ENCODE data around the gene S100A13.
"Not testable (repeated sequence)": the region's sequence is repeated elsewhere in the genome, so short reads cannot be mapped to it uniquely, and the experiment has no call there.

S100A13 gene

DNA sequence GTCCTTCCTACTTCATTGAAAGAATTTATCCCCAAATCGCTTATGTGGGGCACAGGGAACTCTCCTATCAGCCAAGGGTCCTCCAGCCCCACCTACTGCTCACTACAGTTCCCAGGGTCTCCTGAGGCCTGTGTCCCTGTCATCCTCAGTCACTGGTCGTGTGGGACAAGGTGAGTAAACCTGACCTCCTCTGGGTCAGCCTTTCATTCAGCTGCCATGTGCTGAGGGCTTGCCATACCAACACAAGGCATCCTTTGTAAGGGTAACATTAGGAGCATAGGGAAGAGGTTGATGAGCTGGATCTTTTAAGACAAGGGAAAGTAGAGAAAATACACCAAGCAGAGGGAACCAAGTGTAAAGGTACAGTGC, 20.0 kb upstream of the S100A13 start:
- no peak for DNase-seq

GRCh38 chr1:153646672-153647345, 19.5 kb upstream of the S100A13 start:
- DNase-seq, result no peak

- no peak for DNase-seq
Observed at GRCh38 chr1:153643816-153644215, 16.5 kb upstream of the S100A13 start.

DNA sequence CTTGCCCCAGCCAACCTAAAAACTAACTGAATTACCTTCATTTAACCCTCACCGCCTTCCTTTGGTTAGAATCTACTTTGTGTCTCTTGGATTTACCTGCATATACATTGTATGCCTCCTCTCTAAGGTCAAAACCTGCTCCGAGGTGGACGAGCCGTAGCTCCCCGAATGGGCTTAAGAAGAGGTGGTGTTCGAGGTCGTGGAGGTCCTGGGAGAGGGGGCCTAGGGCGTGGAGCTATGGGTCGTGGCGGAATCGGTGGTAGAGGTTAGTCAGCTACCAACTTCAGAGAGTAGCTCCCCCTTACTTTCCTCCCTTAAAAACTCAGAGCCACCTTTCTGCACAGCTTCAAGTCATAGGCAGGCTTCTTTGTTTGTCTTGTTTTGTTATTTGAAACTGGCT, 15.8 kb upstream of the S100A13 start:
- DNase-seq, result no peak

DNA sequence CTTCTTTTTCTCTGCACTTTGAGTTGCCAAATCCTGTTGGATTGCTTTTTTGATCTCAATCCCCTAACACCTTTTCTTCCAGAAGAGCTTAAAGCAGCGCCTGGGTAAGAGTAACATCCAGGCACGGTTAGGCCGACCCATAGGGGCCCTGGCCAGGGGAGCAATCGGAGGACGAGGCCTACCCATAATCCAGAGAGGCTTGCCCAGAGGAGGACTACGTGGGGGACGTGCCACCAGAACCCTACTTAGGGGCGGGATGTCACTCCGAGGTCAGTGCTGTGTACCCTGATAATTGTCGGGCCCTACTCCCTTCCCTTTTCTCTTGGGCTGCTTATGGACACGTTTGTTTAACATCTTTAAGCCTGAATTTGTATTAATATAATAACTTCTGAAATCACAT, 14.9 kb upstream of the S100A13 start:
- DNase-seq, result no peak

DNA sequence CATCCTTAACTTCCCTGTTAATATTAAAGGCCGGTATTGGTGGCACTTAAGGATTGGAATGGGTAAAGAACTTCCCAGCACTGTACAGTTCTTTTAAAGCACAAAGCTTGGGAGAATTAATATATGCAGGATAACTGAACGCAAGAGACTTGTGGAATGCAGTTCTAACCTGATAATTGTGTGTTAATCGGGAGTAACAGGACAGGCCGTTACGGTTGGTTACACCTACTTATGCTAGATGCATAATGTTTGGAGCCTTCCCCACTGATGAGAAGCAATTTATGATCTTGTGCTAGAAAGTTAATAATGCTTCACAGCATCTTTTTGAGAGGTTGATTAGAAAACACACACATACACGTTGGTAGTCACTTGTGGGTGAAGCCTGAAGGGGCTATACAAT, 13.6 kb upstream of the S100A13 start:
- DNase-seq, result no peak

DNA sequence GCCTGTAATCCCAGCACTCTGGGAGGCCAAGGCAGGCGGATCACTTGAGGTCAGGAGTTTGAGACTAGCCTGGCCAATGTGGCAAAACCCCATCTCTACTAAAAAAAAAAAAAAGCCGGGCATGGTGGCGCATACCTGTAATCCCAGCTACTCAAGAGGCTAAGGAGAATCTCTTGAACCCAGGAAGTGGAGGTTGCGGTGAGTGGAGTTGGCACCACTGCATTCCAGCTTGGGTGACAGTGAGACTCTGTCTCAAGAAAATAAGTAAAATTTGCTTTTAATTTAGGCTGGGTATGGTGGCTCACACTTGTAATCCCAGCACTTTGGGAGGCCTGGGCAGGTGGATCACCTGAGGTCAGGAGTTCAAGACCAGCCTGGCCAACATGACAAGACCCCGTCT, 12.9 kb upstream of the S100A13 start:
- DNase-seq, result not testable (repeated sequence)

GRCh38 chr1:153639280-153639679, 12.0 kb upstream of the S100A13 start:
- DNase-seq, result no peak

DNA sequence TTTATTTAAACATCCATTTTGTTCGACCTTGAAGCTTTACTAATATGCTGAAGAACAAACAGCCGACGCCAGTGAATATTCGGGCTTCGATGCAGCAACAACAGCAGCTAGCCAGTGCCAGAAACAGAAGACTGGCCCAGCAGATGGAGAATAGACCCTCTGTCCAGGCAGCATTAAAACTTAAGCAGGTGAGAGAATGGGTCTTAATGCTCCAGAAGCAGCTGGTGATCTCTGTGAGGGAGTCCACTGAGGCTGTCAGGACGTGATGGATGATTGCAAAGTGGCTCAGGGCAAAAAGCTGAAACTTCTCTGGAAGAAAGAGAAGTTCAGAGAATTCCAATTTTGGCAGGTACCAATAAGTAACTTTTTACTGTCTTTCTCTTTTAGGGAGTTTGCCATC, 11.0 kb upstream of the S100A13 start:
- DNase-seq, result no peak

DNA sequence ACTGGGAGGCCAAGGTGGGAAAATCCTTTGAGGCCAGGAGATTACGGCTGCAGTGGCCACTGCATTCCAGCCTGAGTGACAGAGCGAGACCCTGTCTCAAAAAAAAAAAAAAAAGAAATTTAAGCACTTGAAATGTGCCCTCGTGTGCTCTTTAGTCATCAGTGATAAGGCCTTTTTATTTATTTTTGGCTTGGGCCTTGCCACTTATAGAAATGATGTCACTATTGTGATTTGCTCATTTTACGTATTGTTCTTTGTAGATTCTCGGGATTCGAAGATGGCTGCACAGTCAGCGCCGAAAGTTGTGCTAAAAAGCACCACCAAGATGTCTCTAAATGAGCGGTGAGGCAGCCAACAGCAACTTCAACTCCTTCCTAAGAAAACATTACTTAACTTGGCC, 9.0 kb upstream of the S100A13 start:
- DNase-seq, result no peak

DNA sequence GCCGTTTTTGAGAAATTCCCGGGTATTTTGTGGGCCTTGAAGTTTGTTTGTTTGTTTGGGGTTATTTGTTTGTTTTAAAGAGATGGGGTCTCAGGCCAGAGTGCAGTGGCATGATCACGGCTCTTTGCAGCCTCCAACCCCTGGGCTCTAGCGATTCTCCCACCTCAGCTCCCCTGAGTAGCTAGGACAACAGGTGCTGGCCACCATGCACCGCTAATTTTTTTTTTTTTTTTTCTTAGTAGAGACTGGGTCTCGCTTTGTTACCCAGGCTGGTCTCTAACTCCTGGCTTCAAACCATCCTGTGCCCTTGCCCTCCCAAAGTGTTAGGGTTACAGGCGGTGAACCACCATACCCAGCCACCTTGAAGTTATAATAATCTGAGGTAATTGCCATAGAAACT, 8.6 kb upstream of the S100A13 start:
- DNase-seq, result no peak

DNA sequence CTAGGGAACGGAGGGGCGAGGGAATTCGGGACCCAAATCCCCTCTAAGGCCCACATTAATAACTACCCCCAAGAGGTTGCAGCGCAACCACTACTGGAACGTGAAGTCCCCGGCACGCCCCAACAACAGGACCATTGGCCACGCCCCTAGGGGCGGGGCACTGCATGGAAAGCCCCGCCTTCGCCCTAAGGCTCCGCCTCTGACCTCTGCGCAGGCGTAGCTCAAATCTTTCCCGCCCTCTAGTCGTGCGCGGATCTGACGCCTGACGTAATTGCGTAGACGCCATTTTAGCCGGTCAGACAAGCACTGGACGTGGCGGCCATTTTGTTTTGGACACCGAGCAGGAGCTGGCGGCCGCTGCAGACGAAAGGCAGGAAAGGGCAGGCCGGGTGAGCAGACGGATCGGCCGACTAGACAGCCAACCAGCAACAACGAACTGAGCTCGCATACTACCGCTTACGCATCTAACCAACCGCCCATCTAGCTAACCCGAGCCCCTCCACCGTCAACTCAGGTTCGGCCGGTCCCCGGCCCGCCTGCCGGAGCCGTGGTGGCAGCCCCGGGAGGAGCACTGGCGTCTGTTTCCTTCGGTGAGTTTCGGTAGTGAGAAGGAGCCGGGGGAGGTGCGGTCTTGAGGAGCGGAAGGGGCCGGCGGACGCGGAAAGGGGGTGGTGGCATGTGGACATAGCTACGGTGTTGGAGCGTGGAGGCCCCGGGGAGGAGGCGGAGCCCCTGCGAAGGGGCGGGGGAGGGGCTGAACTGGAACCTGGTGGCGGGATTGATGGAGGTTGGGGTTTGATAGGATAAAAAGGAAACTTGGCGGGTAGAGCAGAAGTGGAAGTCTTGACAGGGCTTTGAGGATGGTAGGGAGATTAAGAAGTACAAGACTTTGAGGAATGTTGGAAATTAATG, 6.7 kb upstream of the S100A13 start, which contains the start of gene CHTOP:
TSS of gene CHTOP (plus strand) at position 313 of the 912 bp plus-strand sequence. CDS start 2,523 bp downstream, outside the sequence.
- DNase-seq, result peak; percentile 98

DNA sequence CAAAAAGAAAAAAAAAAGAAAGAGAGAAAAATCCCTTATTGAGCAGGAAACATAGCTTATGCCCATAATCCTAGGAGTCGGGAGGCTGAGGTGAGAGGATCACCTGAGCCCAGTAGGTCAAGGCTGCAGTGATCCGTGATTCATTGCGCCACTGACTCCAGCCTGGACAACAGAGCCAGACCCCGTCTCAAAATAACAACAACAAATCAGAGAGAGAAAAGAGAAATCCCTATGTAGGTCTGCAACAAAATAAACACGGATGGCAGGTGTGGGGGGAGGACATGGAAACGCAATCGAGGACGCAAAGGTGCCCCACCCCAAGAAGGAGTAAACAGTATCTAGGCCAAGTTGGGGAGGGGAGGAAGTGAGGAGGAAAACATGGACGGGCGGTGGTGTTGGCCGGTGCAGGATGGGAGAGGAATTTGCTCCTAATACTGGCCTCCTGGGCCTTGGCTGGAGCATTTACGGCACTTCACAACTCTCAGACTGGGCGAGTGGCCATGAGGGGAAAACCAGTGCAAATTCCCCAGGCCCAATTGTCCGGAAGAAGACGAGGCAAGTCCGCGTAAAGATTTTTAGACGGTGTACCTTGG, 6.0 kb upstream of the S100A13 start:
- no peak for DNase-seq

DNA sequence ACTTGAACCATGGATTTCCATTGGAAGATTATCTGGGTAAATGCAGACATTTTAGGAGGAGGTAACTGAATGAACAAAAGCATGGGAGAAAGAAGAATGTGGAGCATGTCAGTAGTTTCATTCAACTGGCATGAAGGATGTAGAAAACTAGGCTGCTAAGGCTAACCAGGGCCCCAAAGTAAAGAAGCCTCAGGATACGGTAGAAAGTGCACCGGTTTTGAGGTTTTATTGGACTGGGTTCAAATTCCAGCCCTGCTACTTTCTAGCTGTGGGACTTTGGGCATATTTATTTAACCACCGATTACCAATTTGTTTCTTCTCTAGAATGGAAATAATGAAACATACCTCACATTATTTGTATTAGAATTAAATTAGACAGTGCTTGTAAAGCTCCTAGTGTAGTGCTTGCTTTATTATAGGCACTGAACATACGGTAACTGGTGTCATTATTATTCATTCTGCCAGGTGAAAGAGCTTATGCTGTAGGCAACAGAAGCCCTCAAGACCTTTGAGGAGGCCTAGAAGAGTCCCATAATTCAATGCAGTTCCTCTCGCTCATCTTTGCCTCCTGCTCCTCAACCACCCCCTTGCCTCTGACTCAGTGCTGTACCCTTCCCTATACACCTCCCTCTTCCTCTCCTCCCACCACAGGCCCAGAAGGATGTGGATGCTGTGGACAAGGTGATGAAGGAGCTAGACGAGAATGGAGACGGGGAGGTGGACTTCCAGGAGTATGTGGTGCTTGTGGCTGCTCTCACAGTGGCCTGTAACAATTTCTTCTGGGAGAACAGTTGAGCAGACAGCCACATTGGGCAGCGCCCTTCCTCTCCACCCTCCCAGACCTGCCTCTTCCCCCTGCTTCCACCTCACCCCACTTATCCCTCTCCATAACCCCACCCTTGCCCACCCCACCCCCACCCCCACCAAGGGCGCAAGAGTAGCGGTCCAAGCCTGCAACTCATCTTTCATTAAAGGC, 4.0 kb upstream of the S100A13 start:
- no peak for DNase-seq

- DNase-seq, result no peak
Observed at GRCh38 chr1:153630384-153630783, 3.1 kb upstream of the S100A13 start.

- no peak for DNase-seq
Observed at GRCh38 chr1:153629971-153630370, 2.7 kb upstream of the S100A13 start.

GRCh38 chr1:153629343-153629665, 2.0 kb upstream of the S100A13 start:
- DNase-seq, result no peak

GRCh38 chr1:153628638-153629342, 1.5 kb upstream of the S100A13 start:
- no peak for DNase-seq

DNA sequence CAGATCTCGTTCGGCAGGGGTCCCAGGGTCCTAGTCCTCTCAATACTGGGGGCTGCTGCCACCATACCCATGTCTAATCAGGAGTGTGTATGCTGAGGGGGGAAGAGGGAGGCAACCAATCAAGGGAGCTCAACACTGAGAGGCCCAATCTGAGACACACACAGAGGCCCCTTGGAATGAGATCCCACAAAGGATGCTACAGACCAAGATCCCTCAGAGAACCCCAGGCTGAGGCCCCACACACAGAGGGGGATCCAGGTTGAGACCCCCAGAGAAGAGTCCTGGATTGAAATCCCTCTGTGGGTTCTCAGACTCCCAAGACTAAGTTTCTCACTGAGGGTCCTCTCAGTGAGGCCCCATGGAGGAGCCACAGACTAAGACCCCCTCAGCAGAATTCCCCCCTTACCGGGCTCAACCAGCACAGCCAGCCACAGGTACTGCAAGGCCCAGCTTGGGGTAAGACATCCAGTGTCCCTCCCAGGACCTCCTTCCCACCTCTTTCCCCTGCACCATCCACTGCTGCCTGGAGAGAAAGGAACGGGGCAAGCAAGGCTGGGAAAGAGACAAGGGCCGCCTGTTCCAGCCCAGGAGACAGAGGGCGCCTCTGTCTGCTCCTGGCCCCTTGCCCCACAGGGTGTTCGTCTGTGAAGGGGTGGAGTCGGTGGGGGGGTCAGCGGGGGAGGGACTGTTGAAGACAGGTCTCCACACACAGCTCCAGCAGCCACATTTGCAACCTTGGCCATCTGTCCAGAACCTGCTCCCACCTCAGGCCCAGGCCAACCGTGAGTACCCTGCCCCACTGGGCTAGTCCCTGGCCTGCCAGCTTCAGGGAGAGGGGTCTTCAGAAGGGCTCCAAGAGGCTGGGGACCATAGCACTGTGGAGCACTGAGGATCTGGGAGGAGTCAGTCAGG, 666 bp upstream of the S100A13 start, which contains the start of gene S100A1:
TSS of gene S100A1 (plus strand) at position 720 of the 912 bp plus-strand sequence. CDS start 2,088 bp downstream, outside the sequence.
- no peak for DNase-seq

- DNase-seq, result no peak
Observed at GRCh38 chr1:153626477-153626903, 815 bp downstream of the S100A13 start.

All from SHP77 treated with DMSO at 0.1 percent for 48 hours (cell line).